Measurements from ENCODE around the gene SYT5.
A peak's percentile ranks its signal among the peaks of the same experiment; 100 is the strongest.
"Not testable (repeated sequence)": the region's sequence is repeated elsewhere in the genome, so short reads cannot be mapped to it uniquely, and the experiment has no call there.

Gene SYT5

DNA sequence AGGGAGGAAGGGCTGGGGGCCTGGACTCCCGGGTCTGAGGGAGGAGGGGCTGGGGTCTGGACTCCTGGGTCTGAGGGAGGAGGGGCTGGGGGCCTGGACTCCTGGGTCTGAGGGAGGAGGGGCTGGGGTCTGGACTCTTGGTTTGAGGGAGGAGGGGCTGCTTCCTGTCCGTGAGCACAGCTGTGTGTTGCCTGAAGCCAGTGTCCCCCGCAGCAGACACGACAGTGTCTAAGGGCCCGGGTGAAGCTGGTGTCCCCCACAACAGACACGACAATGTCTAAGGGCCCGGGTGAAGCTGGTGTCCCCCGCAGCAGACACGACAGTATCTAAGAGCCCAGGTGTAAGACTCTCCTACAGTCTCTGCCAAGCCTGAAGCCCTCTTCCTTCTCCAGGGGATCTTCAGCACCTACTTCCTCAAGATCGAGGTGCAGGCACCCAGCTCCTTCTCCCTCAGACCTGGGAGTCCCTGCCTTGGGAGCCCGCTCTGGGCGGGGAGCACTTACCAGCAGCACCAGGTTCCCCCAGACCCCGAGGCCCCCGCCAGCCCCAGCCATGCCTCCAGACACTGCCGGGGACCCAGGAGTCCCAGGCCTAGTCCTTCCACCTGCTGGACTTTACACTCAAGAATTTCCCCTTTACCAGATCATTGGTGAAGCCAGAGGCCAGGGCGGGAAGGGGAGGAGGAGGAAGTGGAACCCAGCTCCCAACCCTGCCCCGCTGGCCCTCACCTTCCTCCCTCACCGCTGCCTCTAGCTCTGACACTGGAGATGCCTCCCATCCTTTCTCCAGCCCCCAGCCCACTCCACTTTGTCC, 29.0 kb upstream of the SYT5 start, which contains the start of gene PTPRH:
TSS of gene PTPRH (minus strand) at position 622 of the 813 bp plus-strand sequence. CDS start at position 554, 68 bp downstream.
- no peak for DNase-seq (ENCODE audit: low read depth)

DNA sequence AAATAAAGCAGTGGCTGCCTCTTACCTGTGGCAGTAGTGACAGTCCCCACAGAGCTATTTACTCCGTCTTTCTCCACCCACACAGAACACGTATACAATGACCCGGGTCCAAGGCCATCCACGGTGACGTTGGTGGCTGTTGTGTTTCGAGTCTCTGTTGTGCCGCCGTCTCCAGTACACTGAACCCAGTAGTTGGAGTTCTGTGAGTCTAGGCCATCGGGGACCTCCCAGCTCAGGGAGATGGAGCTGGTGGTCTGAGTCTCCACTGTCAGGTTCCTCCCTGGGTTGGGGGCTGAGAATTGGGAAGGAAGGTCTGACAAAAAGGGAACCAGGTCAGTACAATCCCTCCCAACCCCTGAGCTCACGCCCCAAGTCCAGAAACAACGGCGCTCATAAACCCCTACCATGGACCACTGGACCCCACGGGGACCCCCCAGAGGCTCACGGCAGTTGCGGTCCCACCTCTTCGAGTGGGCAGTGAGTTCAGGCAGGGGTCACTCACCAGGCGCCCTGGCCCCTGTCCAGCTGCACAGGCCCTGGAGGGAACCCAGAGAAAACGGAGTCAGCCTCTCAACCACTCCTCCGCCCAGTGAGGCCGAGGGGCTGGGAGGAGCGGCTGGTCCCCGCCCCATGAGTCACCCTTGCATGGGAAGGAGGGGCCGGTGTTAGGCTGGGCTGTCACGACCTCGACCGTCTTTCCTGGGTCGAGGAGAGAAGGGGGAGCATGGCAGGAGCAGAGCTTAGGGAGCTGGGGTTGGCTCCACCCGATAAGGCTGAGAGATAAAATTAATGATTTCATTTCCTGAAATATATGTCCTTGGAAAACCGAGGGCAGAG, 26.8 kb upstream of the SYT5 start:
- peak; percentile 40 for DNase-seq (ENCODE audit: low read depth)

DNA sequence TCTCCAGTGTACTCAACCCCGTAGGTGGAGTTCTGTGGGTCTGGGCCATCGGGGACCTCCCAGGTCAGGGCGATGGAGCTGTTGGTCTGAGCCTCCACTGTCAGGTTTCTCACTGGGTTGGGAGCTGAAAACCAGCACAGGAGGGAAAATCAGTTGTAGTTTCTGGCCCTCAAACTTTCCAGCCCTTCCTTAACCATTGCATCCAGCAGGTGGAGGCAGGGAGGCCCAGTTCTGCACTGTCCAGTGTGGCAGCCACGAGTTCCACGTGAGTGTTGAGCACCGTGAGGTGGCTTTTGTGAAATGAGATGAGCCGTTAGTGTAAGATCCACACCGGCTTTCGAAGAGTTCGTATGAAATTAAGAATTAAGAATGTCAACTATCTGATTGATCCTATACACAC, 22.1 kb upstream of the SYT5 start:
- not testable (repeated sequence) for DNase-seq (ENCODE audit: low read depth)

DNA sequence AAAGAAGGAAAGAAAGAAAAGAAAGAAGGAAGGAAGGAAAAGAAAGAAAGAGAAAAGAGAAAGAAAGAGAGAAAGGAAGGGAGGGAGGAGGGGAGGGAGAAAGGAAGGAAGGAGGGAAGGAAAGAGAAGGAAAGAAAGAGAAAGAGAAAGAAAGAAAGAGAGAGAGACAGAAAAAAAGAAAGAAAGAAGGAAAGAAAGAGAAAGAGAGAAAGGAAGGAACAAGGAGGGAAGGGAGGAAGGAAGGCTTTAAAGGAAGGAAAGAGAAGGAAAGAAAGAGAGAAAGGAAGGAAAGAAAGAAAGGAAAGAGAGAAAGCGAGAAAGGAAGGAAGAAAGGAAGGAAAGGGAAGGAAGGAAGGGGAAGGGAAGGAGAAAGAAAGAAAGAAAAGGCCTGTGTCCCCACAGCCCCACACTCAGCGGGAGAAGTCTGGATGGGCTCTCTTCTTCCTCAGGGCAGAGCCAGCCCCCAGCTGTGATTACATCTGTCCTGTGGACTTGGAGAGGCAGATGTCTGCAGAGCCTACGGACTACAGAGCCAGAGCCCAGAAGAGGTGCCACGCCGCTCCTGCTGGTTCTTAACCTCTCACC, 19.6 kb upstream of the SYT5 start:
- no peak for DNase-seq (ENCODE audit: low read depth)

DNA sequence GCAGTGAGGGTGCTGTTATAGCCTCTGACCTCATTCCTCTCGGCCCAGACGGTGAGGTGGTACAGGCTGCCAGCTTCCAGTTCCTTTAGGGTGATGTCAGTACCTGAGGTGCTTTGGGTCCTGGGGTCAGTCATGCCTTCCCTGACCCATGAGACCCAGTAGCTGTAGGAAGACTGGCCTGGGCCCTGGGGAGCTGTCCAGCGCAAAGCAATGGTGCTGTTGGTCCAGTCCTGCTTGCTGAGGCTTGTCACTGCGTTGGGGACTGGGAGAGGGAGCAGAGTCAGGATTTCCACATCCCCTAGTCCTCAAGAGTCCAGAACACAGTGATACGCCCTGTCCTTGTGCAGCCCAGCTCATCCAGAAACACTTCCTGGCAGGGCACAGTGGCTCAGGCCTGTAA, 18.6 kb upstream of the SYT5 start:
- DNase-seq (ENCODE audit: low read depth): no peak

DNA sequence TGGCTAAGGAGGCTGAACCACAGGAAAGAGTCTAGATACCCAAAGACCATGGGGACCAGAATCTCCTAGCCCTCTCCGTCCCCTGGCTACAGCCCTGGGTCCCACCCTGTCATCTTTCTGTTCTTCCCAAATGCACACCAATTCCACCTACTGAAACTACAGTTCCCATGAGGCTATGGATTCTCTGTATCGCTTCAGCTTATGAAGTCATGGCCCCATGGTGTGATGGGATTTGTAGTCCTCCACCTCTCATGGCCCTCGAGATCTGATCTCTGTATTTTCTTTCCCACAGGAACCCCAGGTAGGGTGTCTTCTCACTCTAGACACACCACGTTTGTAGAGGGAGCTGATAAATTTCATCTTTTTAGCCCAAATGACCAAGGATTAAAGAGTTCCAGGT, 17.4 kb upstream of the SYT5 start:
- DNase-seq (ENCODE audit: low read depth): no peak

DNA sequence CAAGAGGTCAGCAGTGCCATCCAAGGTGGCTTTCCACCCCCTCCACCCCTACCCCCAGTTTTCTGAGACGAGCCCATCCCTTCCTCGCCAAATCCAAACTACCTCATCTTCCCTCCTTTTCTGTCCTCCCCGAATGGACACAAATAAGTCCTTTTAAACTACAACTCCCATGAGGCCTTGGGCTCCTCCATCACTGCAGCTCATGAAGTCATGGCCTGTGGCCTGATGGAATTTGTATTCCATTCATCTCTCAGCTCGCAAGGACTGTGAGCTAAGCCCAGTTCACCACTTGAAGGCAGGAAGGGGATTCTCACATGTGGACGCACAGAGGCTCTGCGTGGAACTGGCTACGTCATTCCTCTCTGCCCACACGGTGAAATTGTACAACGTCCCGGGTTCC, 16.7 kb upstream of the SYT5 start:
- no peak for DNase-seq (ENCODE audit: low read depth)

DNA sequence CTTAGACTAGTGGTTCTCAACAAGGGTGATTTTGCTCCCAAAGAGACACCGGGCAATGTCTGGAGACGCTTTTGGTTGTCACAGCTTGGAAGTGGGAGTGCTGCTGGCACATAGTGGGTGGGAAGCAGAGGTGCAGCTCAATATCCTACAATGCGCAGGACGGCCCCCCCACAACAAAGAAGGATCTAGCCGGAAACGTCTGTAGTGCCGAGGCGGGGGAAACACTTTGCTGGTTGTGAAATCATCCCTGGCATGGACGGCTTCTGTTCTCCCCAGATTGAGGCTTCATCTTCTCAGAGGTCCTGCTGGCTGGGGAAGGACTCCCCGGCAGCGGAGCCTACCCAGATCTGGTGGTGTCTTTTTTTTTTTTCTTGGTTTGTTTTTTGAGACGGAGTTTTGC, 13.4 kb upstream of the SYT5 start:
- DNase-seq (ENCODE audit: low read depth): no peak

DNA sequence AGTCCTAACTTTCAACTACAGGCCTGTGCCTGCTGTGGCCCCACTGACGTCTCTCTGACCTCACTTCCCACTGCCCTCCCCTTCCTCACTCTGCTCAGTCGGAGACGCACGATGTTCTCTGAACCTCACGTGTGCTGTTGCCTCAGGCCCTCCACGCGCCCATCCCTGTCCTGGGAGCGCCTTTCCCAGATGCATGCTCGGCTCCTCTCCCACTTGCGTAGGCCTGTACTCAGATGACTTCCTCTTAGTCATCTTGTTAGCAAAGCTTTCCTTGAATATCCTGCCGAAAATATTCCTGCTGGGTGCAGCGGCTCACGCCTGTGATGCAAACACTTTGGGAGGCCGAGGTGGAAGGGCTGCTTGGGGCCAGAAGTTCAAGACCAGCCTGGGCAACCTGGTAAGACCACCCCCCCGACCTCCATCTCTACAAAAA, 9.3 kb upstream of the SYT5 start:
- no peak for DNase-seq (ENCODE audit: low read depth)

DNA sequence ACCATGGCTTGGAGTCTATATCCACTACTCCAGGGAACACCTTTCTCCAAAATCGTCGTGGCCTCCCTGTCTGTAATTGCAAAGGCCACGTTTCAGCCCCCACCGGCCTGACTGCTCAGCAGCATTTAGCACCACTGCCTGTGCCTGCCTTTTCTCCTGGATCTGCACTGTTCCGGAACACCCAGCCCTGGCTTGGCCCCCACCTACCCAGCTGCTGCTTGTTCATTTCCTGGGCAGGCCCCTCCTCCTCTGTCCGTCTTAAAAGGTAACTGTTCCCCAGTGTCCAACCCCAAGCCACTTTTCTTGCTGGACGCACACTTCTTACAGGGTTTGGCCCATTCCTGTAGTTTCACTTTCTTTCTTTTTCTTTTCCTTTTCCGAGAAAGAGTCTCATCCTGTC, 8.5 kb upstream of the SYT5 start:
- DNase-seq (ENCODE audit: low read depth): no peak

DNA sequence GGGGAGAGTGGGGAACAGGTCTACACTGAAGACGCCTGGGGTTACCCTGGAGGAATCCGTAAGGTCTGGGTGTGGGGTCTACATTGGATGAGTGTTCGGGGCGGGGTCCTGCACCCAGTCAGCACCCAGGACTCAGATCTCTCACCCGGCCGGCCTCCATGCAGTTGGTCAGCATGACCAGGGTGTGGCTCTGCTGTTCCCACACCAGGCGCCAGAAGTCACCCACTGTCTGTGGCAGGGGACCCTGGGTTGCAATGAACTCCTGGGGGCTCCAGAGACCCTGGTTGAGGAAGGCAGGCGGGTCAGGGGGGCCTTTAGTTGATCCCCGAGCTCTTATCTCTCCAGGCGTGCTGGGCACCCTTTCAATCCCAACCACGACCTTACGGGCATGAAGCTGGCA, 6.0 kb upstream of the SYT5 start:
- no peak for DNase-seq (ENCODE audit: low read depth)

DNA sequence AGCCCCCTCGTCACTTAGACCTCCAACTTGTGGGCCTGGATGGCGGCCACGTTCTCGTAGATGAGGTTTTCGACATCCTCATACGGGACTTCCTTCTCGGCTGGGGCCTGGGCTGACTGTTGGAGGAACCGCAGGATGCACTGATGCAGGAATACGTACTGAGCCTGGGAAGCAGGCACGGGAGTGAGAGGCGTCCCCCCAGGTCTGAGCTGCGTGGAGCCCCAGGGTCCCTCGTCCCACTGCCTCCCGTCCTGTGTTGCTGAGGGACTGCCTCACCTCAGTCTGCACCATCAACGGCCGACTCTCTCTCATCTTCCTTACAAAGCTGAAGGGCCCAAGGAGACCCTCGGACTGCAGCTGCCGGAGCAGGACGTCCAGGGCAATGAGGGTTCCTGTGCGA, 1.7 kb upstream of the SYT5 start:
- DNase-seq (ENCODE audit: low read depth): no peak

DNA sequence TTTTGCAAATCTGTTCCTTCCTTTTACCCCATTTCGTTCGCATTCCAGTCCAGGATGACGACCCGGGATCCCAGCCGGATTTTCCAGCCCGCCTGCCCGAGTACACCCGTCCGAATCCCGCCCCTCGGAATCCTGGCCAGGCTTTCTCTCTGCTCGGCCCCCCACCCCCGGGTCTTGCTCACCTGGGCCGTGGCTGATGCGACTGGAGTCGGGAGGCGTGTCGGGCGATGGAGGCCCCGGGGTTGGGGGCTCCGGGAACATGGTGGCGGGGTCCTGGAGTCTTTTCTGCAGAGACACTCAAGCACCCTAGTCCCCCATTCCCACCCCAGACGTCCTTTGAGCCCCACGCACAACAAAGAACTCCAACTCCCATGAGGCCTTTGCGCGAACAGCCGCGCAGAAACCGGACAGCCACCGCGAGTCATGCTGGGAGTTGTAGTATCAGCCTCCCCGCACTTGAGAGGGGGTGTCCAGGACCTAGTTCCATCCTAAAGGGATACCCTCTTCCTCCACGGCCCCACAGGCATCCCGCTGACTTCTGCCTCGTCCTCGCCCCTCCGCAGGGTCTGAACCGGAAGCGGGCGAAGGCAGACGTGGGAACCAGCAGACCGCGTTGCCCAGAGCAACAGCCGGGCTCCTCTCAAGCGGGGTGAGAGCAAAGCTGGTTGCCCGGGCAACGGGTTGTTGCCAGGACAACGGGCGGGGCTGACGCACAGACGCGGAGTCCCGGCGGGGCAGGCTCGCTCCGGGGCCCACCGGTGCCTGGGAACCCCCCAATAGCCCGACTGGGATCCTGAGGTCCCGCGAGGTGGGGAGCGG, 1.1 kb downstream of the SYT5 start:
- DNase-seq (ENCODE audit: low read depth): peak; percentile 90

DNA sequence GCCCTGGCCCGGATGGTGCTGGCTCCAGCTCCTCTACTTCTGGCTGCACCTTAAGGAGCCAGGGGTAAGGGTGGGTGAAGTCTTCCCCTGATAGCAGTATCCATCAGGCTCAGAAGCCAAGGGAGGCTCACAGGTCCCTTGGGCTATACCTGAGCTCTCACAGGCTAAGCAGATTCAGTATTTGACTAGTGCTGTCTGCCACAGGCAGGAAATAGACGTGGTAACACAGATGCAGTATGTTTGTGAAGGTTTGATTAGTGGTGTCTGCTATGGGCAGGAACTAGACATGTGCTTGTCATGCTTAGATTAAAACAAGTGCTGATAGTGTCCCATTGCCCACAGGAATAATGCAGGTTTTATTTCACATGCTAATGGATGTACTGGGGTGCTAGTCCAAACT, 4.0 kb downstream of the SYT5 start:
- no peak for DNase-seq (ENCODE audit: low read depth)

DNA sequence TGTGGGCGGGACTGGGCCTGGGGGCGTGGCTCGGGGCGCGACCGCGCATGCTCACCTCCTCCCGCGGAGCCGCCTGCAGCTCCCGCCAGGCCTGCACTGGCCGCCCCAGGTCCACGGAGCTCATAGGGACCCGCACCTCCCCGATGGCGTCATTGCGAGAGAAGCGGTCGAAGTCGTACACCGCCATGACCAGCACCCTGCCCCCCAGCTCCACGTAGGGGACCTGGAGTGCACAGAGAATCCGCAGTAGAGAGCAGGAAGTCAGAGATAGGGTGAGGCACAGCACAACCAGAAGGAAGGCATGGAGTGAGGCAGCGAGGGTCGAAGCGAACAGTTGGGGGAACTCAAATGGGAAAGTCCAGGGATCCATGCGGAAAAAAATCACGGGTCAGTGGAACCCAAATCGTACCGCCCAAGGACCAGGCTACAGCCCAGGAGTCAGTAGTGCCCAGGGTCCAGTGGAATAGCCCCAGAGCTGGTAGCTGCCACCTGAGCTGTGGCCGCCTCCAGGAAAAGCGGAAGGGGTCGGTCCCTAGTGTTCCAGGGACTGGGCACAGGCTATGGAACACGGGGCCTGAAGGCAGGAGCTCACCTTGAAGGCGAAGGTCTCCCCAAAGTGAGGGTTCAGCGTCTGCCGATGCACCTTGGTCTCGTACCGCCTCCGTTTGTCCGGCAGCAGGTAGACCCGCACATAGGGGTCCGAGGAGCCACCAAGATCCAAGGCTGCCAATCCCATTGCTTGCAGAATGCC, 4.8 kb downstream of the SYT5 start:
- DNase-seq (ENCODE audit: low read depth): no peak

DNA sequence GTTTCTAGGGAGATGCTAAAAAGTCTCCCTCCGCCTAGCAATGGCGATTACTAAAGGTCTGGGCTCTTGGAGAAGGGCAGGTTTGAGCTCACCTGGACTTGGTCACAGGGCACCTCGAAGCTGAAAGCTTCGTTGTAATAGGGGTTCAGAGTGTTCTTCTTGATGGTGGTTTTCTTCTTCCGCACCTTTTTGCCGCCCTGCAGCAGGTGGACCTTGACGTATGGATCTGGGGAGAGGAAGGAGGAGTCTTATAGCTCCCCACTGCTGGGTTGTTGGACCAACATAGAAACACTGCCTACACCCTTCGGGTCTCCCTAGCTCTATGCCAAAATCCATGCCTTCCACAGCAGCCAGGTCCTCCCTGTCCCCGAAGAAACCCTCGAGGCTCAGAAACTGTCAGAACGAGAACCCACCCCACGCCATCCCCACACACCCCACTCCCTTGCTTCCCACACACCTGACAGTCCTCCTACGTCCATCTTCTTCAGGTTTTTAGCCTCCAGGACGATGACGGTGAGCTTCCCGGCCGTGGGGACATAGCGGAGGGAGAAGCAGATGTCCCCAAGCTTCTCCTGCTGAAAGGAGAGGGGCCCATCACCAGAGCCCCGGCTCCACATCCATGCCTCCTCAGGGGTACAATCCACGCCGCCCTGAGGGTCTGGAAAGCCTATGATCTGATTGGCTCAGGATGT, 5.5 kb downstream of the SYT5 start:
- no peak for DNase-seq (ENCODE audit: low read depth)

DNA sequence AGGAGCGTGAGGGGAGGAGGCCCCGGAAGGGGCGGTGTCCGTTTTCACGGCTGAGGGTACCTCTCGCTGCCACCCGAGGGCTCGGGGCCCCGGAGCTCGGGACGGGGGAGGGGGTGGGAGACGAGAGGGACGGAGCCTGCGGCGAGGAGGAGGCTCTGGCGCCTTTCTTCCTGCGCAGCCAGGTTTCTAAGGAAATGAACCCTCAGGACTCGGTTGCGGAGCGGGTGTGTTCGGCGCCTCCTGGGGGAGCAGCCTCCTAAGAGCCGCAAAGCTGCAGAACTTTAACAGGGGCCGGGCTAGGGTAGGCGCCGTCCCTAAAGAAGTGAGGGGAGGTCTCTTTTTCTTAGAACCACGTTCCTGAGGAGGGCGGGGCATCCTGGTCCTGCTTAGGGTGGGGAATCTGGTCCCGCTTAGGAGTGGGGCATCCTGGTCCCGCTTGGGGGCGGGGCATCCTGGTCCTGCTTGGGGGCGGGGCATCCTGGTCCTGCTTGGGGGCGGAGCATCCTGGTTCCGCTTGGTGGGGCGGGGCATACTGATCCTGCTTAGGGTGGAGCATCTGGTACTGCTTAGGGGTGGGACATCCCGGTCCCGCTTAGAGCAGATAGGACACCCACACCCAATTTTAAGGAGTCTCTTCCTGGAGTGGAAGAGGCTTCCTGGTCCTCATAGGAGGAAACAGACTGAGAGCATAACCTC, 6.2 kb downstream of the SYT5 start:
- peak; percentile 34 for DNase-seq (ENCODE audit: low read depth)

DNA sequence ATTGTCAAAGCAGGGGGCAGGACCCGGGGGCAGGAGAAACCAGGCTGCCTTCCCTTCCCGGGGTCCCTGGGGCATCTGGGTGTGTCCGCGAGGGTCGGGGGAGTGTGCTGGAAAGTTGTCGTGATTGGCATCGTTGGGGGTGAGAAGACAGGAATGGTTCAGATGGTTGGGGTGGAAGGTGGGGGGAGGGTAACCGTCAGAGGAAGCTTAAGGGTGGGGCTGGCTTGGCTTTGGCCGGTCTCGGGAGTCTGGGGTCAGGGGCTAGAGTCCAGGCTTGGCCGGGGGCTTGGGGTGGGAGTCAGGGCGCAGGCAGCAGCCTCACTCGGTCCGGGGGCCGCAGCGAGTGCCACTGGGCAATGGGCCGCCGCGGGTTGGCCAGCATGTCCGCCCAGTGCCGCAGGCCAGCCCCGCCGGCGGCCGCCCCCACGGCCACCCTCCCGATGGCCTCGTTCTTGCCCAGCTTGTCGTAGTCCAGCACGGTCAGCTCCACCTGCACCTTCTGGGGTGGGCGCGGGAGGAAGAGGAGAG, 6.8 kb downstream of the SYT5 start:
- DNase-seq (ENCODE audit: low read depth): no peak

DNA sequence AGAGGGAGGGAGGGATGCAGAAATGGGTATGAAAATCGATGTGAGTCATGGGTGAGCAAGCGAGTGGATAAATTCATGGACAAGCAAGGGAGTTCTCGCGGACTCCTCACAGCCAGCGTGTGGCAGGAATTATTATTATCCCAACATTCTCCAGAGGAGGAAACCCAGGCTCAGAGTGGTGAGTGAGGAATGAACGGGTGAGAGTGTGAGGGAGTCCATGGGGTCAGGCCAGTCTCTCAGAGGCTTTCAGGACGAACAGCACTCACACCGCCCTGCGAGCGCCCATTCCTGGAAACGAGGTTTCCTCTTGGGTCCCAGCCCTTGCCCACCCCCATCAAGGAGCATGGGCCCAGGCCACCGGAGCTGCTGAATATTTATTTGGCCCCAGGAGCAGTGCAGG, 7.3 kb downstream of the SYT5 start:
- DNase-seq (ENCODE audit: low read depth): no peak

DNA sequence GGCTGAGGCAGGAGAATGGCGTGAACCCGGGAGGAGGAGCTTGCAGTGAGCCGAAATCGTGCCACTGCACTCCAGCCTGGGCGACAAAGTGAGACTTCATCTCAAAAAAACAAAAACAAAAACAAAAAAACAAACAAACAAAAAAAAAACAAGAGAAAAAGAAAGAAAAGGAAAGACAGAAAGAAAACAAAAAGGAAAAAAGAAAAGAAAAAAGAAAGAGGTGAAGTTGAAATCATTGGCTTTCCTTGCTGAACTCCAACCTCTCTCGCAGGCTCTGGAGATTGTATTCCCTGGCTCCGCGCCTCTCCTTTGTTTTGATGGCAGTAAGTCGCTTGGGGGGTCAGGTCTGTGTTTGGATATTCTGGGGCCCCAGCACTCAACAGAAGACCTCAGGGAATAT, 7.8 kb downstream of the SYT5 start:
- not testable (repeated sequence) for DNase-seq (ENCODE audit: low read depth)

All from stimulated activated CD8-positive, alpha-beta memory T cell treated with anti-CD3 and anti-CD28 coated beads, Interleukin-4, amount 100 ng/mL, for 24 hours (primary cell).